ACHN (cell line): Measurements from ENCODE around the gene PDX1.
A peak's percentile ranks its signal among the peaks of the same experiment; 100 is the strongest.
"Not testable (repeated sequence)": the region's sequence is repeated elsewhere in the genome, so short reads cannot be mapped to it uniquely, and the experiment has no call there.

ENCODE experiments used
- DNase-seq: peaks from one replicate; pipeline ENCODE4 v3.0.0-alpha.2; 2015
- in situ Hi-C: cut with HindIII; loops from 2 replicates; pipeline ENCODE4 v1.10.0; 2017; ENCODE audit warnings: low sequenced_read_pairs, low pct_ligation_motif_present, low pct_unique_long_range_greater_than_20kb

Gene PDX1

DNA sequence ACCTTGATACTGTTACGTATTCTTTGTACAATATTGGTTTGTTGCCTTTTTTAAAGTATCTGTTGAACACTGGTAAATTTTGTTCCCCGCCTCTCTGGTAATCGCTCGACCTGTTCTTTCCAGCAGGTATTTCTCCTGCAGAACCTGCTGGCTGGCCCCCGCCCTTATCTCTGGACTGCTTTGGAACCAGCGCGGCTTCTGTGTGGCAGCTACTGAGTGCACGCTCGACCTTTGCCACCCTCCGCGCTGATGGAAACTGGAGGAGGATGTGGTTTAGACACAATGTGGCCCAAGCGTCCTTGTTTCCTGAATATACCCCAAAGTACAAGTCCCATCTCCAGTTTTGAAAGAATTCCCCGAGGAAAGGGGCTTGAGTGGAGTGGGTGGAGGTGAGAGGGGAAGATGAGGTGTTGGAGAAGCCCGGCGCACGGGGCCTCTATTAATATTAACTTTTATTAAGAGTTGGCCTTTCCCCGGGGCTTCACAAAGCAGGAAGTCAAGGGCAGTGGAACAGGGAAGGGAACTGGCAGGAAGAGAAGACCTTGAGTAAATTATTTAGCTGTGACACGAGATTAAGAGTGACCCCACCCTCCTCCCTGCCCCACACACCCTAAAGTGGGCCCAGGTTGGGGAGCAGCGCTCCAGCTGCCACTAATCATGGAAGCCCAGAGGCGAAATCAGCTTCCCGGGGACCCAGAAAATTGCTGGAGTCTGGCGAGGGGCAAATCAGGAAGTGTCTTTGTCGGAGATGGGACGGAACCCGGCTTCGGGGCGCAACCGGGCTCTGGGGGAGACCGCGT, 33.3 kb downstream of the PDX1 start:
- peak; percentile 8 for DNase-seq
- in situ Hi-C loops: no loop called here

DNA sequence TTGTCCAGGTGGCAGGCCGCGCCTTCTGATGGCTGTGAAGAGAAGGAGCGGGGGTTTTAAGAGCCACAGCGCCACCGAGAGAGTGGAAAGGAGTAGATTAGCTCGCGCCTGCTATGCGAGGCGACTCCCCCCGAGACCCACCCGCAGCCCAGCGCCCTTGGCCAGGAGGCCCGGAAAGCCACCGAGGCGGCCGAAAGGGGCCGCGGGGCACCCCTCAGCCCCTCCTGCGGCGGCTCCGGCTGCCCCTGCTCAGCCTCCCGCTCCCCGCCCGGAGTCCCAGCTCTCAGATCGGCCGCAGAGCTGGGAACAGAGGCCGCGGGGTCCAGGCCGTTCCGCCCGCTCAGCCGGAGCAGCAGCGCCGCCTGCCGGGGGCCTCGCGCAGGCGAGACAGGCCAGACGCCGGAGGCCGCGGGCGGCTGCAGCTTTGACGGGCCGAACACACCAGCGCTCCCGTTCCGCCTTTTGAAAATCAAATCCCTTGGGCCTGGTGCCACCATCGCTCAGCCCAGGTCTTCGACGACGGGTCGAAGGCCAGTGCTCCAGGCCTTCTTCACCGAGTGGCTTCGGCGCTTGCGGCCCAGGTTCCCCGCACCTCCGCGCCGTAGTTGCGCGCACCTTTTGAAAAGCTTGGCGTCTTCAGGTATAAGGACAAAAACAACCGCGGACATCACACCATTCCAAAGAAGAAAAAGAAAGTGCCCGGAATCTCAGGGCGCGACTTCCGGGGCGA, 34.0 kb downstream of the PDX1 start:
- in situ Hi-C loops: no loop called here

DNA sequence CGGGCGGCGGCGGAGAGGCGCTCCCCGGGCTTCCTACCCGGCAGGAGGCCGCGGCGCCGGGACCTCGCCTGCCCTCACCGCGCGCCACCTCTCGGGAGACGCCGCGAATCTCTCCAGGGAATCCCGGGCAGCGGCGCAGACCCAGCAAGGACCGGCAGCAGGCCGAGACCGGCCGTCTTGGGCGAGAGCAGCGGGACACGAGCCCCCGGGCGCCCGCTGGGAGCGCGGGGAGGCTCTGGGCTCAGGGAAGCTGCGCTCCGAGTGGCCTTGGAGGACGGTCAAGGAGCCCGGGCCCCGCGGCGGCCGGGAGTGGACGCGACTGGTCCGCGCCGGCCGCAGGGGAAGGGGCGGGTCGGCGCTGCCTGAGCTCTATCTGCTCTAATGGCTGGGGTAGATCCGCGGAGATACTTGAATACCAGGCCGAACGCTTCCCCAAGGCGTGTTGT, 34.6 kb downstream of the PDX1 start:
- no peak for DNase-seq
- in situ Hi-C loops: no loop called here

More for the DNA sequence above, 34.0 kb downstream of the PDX1 start:
- peak; percentile 72 for DNase-seq

DNA sequence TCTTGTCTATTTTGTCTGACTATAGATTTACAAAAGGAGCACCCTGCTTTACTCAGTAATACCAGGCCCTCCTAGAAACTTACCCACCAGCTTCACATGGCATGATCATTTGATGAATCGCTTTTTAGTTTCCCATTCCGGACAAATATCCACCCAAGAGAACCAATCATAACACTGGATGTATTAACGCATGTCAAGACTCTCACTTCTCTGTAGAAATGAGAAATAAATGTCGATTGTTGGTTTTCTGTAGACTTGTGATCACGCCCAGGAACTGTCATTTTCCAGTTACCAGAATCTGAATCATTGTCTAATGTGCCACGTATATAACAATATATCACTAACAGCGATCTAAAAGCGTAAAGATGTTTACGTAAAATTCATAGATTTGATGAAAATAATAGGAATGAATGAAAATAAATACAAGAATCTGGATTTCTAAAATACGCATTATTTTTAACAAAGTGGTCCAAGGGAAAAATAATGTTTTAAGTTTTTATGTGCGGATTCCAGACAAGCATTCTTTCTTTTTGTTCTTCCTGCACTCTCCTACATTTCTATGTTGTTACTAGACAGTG, 35.3 kb downstream of the PDX1 start:
- in situ Hi-C loops: no loop called here
- no peak for DNase-seq

GRCh38 chr13:27956576-27957300, 36.9 kb downstream of the PDX1 start:
- no peak for DNase-seq
- in situ Hi-C loops: no loop called here

- DNase-seq: no peak
- in situ Hi-C loops: no loop called here
These were observed 40.2 kb downstream of the PDX1 start for GRCh38 chr13:27959976-27960361.

DNA sequence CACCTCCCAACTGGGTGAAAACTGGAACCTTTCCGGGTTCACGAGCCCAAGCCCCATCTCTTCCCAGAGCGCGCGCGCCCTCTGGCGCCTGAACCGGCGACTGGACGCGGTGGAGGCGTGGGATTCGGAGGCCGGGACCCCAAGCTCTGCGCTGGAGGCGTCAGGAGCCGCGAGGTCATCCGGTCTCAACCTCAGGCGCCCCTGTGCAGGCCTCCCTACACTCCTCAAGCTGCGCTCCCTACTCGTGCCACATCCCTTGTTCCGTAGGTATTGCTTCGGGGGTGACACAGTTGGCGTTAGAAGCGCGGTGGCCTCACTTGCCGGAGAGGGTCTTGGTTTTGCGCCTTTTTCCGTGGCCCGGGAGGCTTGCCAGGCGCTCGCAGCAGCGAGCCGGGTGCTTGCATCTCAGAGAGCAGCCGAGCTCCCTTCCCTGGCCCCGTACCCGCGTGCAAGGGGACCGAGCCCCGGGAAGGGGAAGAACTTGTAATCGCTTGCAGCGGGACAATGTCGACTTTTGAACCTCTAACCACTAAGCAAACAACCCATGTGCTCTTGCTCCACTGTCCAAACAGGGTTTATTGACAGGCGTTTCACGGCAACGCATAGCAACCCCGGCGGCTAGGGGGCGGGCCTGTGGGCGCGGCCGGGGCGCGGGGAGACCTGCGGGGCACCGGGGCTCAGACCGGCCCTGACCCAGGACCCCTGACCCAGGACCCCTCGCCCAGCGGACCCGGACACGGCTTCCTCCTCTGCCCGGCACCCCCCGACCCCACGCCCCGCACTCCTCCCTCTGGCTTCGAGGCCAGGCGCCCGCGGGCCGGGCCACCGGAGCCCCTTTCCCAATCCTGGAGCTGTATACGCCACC, 40.8 kb downstream of the PDX1 start:
- in situ Hi-C loops: no loop called here
- DNase-seq: peak; percentile 77

GRCh38 chr13:27961227-27962085, 41.7 kb downstream of the PDX1 start:
- no peak for DNase-seq
- in situ Hi-C loops: no loop called here

- no peak for DNase-seq
- in situ Hi-C loops: no loop called here
These were observed 42.5 kb downstream of the PDX1 start for GRCh38 chr13:27962128-27962841.

- in situ Hi-C loops: no loop called here
- DNase-seq: no peak
These were observed 43.2 kb downstream of the PDX1 start for GRCh38 chr13:27962982-27963381.

DNA sequence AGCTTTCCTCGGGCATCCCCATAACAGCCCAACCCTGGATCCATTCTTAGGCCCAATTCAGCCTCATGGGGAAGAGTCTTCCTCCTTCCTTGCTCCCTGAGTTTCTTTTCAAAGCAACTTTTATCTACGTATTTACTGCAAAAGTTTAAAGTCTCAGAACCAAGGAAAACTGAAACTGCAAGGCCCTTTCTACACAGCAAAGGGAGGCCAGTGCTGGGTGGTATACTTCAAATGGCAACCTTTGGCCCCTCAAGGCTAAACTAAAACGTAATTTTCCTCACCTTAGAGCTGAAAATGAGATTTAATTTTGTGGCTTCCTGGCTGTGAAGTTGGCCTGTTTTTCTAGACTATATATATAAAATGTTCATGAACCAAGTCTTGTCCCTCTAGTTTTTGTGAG, 43.7 kb downstream of the PDX1 start:
- in situ Hi-C loops: no loop called here

DNA sequence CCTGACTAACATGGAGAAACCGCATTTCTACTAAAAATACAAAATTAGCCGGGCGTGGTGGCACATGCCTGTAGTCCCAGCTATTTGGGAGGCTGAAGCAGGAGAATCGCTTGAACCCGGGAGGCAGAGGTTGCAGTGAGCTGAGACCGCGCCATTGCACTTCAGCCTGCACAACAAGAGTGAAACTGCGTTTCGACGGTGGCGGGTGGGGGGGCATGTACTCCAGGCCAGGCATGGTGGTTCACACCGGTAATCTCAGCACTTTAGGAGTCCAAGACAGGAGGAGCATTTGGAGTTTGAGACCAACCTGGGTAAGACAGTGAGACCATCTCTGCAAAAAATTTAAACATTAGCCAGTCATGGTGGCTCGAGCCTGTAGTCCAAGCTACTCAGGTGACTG, 44.4 kb downstream of the PDX1 start:
- in situ Hi-C loops, DNase-seq: not testable (repeated sequence)

More for the DNA sequence above, 43.7 kb downstream of the PDX1 start:
- no peak for DNase-seq

DNA sequence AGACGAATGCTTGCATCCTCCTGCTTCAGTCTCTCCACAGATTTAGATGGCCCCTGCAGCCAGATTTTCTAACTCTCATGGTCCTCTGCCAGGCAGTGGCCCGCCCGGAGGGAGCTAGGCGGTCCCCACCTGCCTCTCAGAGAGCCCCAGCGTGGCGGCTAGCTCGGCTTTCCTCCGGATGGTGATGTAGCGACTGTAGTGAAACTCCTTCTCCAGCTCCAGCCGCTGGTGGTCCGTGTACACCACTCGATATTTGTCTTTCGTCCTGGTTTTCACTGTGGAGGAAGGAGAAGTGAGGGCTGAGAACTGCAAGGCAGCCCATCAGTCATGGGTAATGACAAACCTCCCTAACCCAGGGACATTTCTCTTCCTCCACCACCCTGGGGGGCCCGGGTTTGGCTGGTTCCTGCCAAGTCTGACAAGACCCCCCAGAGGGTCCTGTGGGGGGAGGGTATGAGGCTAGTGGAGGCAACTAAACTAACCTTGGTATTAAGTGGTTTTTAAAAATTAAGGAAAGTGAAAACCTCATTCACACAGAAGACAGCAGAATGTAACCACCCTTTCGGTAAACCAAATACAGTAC, 45.0 kb downstream of the PDX1 start:
- no peak for DNase-seq
- in situ Hi-C loops: no loop called here

DNA sequence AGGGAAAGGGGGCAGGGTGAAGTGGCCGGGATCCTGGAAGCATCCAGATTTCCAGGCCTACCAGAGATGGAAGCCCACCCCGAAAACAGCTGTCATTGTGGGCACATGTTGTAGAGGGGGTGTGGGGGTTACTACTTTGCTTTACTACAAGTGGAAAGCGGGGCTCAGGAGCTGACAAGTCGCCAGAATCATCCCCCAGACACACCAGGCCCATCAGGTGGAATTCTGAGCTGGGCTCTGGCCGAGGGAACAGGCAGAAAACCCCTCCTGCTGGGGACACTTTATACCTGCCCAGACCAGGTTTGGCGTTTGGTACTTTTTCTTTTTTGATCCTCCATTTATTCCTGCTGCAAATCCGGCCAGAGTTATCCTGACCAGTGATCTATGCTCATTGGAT, 45.5 kb downstream of the PDX1 start:
- DNase-seq: no peak
- in situ Hi-C loops: no loop called here

DNA sequence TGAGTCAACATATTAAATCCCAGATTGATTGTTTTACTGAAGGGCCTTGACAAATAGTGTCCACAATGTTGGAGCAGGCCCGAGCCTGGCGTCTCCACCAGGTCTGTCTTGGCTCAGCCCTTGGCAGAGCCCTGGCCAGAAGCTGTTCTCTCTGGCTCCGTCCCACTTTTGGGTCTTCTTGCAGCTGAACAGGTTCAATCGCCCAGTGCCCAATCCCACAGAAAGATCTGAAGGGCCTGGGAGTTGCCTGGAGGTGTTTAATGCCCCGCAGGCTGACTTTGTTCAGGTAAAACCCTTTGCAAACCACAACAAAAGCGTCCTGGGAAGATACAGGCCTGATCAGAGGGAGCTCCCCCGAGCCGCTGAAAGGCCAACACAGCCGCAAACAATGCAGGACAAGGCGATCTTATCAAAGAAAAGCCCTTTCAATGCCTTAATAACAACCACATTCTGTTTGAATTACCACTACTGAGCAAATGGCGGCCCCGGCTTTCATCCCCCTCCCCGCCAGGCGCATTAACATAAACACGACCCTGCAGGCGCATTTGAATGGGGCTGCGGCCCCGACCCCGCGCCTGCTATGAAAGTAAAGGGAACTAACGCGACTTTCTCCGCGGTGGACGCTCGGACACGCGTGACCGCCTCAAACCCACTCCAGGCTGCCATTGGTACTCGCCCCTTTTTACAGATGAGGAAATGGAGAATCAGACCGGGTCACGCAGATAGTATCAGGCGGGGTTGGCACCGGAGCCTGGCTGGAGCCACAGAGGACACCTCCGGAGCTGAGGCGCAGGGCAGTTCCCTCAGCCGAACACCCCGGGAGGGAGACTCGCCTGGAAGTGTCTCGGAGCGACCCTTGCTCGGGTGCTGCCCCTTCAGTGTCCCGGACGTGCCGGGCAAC, 46.2 kb downstream of the PDX1 start:
- no peak for DNase-seq
- in situ Hi-C loops: no loop called here
